Kidney capillary endothelial cell (primary cell): ENCODE results near the gene TUBB3.
"Not testable (repeated sequence)": the region's sequence is repeated elsewhere in the genome, so short reads cannot be mapped to it uniquely, and the experiment has no call there.

Source experiments
- DNase-seq: peaks from one replicate; pipeline ENCODE4 v3.0.0-alpha.2; 2018; ENCODE audit warnings: low spot score

The TUBB3 gene

DNA sequence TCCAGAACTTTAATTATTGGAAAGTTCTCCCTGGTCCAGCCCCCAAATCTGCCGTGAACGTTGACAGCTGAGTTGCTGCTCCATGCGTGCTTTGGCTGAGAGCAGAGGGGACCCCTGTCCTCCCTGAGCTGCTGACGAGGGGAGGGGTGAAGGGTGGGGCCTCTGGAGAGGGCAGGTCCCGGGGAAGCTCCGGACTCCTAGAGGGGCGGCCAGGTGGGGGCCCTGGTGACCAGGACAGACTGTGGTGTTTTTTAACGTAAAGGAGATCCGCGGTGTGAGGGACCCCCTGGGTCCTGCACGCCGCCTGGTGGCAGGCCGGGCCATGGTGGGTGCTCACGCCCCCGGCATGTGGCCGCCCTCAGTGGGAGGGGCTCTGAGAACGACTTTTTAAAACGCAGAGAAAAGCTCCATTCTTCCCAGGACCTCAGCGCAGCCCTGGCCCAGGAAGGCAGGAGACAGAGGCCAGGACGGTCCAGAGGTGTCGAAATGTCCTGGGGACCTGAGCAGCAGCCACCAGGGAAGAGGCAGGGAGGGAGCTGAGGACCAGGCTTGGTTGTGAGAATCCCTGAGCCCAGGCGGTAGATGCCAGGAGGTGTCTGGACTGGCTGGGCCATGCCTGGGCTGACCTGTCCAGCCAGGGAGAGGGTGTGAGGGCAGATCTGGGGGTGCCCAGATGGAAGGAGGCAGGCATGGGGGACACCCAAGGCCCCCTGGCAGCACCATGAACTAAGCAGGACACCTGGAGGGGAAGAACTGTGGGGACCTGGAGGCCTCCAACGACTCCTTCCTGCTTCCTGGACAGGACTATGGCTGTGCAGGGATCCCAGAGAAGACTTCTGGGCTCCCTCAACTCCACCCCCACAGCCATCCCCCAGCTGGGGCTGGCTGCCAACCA, 4.4 kb upstream of the TUBB3 start, which contains the start of gene MC1R:
Gene MC1R, plus strand, starts transcription at position 410 of the 895 bp plus-strand sequence. Its CDS starts 397 bp downstream, at position 807.
- DNase-seq = peak; percentile 39

DNA sequence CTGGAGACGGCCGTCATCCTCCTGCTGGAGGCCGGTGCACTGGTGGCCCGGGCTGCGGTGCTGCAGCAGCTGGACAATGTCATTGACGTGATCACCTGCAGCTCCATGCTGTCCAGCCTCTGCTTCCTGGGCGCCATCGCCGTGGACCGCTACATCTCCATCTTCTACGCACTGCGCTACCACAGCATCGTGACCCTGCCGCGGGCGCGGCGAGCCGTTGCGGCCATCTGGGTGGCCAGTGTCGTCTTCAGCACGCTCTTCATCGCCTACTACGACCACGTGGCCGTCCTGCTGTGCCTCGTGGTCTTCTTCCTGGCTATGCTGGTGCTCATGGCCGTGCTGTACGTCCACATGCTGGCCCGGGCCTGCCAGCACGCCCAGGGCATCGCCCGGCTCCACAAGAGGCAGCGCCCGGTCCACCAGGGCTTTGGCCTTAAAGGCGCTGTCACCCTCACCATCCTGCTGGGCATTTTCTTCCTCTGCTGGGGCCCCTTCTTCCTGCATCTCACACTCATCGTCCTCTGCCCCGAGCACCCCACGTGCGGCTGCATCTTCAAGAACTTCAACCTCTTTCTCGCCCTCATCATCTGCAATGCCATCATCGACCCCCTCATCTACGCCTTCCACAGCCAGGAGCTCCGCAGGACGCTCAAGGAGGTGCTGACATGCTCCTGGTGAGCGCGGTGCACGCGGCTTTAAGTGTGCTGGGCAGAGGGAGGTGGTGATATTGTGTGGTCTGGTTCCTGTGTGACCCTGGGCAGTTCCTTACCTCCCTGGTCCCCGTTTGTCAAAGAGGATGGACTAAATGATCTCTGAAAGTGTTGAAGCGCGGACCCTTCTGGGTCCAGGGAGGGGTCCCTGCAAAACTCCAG, 3.4 kb upstream of the TUBB3 start:
- DNase-seq = no peak

DNA sequence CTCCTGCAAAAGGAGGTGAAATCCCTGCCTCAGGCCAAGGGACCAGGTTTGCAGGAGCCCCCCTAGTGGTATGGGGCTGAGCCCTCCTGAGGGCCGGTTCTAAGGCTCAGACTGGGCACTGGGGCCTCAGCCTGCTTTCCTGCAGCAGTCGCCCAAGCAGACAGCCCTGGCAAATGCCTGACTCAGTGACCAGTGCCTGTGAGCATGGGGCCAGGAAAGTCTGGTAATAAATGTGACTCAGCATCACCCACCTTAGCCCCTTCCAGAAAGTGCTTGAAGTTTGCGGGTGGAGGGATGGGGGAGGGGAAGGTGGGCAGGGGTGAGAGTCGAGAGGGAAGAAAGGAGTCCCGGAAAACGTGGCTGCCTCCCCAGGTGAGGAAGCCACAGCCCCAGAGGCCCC, 2.4 kb upstream of the TUBB3 start:
- DNase-seq = no peak

- DNase-seq = no peak
Observed at GRCh38 chr16:89921131-89921701, 1.9 kb upstream of the TUBB3 start.

- peak; percentile 94 for DNase-seq
Observed at GRCh38 chr16:89921702-89922476, 1.3 kb upstream of the TUBB3 start.

DNA sequence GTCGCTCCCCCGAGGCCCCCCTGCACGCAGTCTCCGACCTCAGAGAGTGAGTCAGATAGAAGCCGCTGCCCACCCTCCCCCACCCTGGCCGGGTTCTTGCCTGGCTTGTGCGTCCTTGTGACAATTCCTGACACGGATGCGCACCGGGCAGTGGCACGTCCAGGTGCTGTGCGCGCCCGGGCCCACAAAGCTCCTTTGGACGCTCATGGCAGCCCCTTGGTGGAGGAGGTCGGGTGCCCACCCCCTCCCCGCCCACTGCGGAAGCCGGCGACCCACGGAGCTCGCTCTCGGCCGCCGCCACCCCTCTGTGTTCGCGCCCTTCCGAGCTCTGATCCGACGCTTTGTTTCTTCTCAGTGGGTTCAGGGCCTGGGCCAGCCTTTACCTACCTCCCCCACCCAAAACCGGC, 662 bp upstream of the TUBB3 start:
- DNase-seq = peak; percentile 90

DNA sequence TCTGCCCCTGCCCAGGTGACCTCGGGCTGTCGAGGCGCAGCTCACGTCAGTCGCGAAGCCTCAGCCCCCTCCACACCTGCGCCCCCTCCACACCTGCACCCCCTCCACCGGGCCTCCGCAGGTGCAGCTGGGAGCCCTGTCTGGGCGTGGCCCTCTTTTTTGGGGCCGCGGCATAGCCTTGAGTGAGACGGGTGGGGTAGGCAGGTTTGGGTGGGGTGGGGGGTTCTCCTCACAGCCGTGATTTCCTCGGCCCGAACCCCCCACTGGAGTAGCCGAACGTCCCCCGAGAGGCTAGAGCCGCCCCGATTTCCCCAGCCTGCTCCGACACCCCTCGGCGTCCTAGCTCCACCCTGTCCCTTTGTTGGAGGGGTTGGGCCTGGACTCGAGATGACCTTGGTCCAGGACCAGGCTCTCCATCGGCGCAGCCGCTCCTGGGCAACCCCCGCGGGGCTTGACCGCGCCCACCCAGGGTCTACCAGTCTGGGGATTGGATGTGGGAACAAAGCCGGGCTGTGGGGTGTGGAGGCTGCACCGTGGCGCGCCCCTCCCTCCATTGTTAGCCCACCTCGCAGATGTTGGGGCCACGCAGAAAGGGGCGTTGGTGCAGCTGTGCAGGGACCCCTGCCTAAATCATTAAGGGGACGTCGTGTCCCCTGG, 626 bp downstream of the TUBB3 start:
- no peak for DNase-seq

- DNase-seq = peak; percentile 36
Observed at GRCh38 chr16:89924297-89924924, 1.3 kb downstream of the TUBB3 start.

DNA sequence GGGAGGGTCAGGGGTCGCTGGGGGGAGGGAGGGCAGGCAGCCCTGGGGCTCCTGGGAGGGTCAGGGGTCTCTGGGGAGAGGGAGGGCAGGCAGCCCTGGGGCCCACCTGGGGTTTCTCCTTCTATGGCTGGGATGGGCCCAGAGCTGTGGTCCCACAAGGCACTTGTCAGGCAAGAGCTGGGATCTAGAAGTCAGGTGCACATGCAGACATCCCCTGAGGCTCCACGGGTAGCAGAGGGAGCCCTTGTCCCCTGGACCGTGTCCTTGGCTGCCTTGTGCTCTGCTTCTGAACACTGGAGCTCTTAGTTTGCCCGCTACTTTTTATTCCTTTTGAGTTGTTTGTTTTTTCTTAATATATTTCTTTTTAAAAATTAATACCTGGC, 1.8 kb downstream of the TUBB3 start:
- DNase-seq = no peak

DNA sequence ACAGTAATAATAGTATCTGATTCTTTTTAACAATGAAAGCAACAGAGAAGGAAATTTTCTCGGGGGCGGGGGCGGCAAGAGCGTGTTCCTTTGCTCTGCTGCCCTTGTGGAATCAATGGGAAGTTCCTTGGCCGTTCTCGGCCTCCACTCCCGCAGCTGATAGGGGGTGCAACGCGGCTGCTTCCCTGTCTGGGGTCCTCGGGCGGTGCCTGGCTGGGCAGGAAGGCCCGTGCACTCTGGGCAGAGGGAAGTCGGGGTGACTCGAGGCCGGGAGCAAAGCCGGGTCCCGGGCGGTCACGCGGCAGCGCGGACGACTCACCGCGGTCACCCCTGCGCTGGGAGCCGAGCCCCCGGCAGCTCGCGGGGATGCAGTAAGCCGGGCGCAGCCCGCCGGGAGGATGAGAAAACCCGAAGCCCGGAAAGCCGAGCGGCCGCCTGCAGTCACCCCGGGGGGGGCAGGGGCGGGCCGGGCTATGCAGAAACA, 2.5 kb downstream of the TUBB3 start:
- DNase-seq = no peak

DNA sequence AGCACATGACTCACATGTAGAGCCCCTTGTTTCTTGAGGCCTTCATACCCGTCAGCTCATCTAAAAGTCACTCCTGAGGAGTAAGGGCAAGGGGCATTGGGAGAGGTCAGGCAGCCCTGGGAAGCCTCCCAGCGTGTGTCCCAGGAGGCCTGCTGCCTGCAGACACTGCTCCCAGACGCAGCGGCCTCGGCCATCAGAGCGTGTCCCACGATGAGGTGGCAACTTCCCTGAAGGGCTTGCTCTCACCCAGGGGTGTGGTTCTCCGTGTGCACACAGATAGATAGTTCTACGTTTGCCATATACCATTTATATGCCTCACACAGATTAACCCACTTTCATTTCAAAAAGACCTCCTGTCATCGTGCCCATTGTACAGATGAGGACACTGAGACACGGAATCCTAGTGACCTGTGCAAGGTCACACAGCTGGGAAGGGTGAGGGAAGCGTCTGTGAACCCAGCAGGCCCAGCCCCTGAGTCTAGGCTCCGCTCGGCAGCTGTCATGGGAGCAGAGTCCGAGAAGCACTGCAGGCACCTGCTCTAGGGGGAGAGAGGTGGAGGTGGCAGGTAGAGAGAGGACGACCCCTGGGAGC, 8.3 kb downstream of the TUBB3 start:
- no peak for DNase-seq

- DNase-seq = no peak
Observed at GRCh38 chr16:89931964-89932363, 8.8 kb downstream of the TUBB3 start.

- DNase-seq = not testable (repeated sequence)
Observed at GRCh38 chr16:89934019-89934418, 10.9 kb downstream of the TUBB3 start.

DNA sequence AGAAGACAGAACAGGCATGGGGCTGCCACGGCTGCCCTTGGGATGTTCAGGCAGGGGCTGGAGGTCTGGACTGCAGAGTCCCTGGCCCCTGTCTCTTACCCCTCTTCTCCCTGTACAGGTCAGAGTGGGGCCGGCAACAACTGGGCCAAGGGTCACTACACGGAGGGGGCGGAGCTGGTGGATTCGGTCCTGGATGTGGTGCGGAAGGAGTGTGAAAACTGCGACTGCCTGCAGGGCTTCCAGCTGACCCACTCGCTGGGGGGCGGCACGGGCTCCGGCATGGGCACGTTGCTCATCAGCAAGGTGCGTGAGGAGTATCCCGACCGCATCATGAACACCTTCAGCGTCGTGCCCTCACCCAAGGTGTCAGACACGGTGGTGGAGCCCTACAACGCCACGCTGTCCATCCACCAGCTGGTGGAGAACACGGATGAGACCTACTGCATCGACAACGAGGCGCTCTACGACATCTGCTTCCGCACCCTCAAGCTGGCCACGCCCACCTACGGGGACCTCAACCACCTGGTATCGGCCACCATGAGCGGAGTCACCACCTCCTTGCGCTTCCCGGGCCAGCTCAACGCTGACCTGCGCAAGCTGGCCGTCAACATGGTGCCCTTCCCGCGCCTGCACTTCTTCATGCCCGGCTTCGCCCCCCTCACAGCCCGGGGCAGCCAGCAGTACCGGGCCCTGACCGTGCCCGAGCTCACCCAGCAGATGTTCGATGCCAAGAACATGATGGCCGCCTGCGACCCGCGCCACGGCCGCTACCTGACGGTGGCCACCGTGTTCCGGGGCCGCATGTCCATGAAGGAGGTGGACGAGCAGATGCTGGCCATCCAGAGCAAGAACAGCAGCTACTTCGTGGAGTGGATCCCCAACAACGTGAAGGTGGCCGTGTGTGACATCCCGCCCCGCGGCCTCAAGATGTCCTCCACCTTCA, 11.7 kb downstream of the TUBB3 start:
- no peak for DNase-seq

- DNase-seq = not testable (repeated sequence)
Observed at GRCh38 chr16:89935620-89936019, 12.5 kb downstream of the TUBB3 start.

DNA sequence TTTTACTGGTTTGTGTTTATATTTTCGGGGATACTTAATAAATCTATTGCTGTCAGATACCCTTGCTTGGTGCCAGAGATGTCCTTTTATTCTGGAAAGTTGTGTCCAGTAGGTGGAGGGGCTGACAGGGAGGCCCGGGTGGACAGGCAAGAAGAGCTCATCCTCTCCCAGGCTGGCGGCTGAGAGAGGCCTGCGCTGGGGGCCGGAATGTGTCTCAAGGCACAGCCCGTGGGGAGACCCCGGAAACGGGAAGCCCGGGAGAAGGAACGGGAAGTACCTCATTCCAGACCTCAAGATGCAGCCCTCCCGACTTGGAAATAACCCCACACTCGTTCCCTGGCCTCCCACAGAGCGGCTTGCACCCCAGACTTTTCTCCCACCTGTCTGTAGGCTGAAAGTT, 12.9 kb downstream of the TUBB3 start:
- no peak for DNase-seq

DNA sequence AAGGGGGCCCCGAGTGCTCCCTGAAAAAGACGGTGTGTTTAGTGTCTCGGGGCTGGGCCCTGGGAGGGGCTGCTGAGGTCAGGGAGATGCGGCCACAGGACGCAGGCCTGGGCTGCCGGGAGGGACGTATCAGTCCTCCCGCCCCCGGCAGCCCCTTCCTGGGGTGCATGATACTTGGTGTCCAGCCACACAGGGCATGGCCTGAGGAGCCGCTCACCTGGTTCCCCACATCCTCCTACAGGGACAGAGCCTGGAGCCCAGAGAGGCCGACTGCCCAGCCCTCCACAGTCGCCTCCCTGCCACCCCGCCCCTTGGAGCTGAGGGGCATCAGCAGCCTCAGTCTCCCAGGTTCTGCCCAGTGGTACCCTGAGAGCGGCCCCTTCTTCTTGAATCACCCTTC, 13.4 kb downstream of the TUBB3 start:
- no peak for DNase-seq

GRCh38 chr16:89936981-89937380, 13.8 kb downstream of the TUBB3 start:
- no peak for DNase-seq
